IMR-90 (cell line): ENCODE results near the gene PCDHGC5. TPM values are rescaled to one million over a fixed set of nuclear protein-coding genes. Genes with fewer than 3 reads are reported as not detected.
A peak's percentile ranks its signal among the peaks of the same experiment; 100 is the strongest.

Experiments
- ATAC-seq: fragments of 200-7000 bp; cut with Tn5 transposase; 2 replicates; pipeline ENCODE4 v1.9.1; 2020; ENCODE audit warnings: low read depth, mild to moderate bottlenecking, moderate library complexity
- BruUV-seq: library from RNA; stranded (reverse); fragments of 400-500 nt; replicated peaks from 2 replicates; lab custom pipeline; 2021; lab: Mats Ljungman, UMichigan
- CTCF ChIA-PET: fragments of 300-600 bp; formaldehyde crosslinking; extraction: SDS; loops from one replicate; lab custom pipeline; 2021; ENCODE audit warnings: antibody characterized with exemption; lab: Yijun Ruan, JAX
- POLR2A ChIA-PET: fragments of 300-600 bp; sonication (Branson Sonifier 250); formaldehyde crosslinking; loops from one replicate; lab custom pipeline; 2022; ENCODE audit warnings: antibody characterized with exemption; ENCODE audit not compliant: unreplicated experiment; lab: Charles Lee
- DNase-seq: peaks from one replicate; pipeline ENCODE4 v3.0.0; 2013
- H2AFZ ChIP-seq: replicated peaks from 2 replicates; pipeline ENCODE3; 2013; ENCODE audit warnings: low read length, mild to moderate bottlenecking; ENCODE audit not compliant: poor library complexity
- H2AK5ac ChIP-seq: 2 replicates; pipeline ENCODE4 v1.6.1; 2013; ENCODE audit warnings: low read depth, low read length, inconsistent platforms
- H2AK9ac ChIP-seq: replicated peaks from 2 replicates; pipeline ENCODE3; 2013; ENCODE audit warnings: mild to moderate bottlenecking, low read depth, low read length, moderate library complexity; ENCODE audit not compliant: poor library complexity
- H2BK120ac ChIP-seq: 2 replicates; pipeline ENCODE4 v1.6.1; 2013; ENCODE audit warnings: low read depth, low read length, inconsistent platforms
- H2BK15ac ChIP-seq: 3 replicates; pipeline ENCODE4 v1.6.1; 2013; ENCODE audit warnings: low read depth, low read length, inconsistent platforms
- H2BK20ac ChIP-seq: 2 replicates; pipeline ENCODE4 v1.6.1; 2013; ENCODE audit warnings: low read depth, mild to moderate bottlenecking, inconsistent platforms, low read length, moderate library complexity
- H2BK5ac ChIP-seq: 2 replicates; pipeline ENCODE4 v1.6.1; 2013; ENCODE audit warnings: mild to moderate bottlenecking, low read depth, low read length, inconsistent platforms; ENCODE audit not compliant: poor library complexity, severe bottlenecking
- H3K14ac ChIP-seq: replicated peaks from 2 replicates; pipeline ENCODE4 v1.6.1; 2013; ENCODE audit warnings: low read depth, low read length, inconsistent platforms
- H3K18ac ChIP-seq: 2 replicates; pipeline ENCODE4 v1.6.1; 2013; ENCODE audit warnings: low read depth, low read length, control low read depth
- H3K23ac ChIP-seq: 2 replicates; pipeline ENCODE4 v1.6.1; 2013; ENCODE audit warnings: low read depth, low read length, inconsistent platforms
- H3K27ac ChIP-seq: 2 replicates; pipeline ENCODE4 v1.5.1; 2013; ENCODE audit warnings: mild to moderate bottlenecking, control low read depth, low read length; ENCODE audit not compliant: insufficient read depth
- H3K27me3 ChIP-seq: 2 replicates; pipeline ENCODE4 v1.6.1; 2013; ENCODE audit warnings: low read length; ENCODE audit not compliant: control insufficient read depth, insufficient read depth
- H3K36me3 ChIP-seq: 2 replicates; pipeline ENCODE4 v1.6.1; 2013; ENCODE audit warnings: low read length, mixed read lengths; ENCODE audit not compliant: control insufficient read depth, insufficient read depth
- H3K4ac ChIP-seq: 2 replicates; pipeline ENCODE4 v1.6.1; 2013; ENCODE audit warnings: low read depth, low read length, inconsistent platforms
- H3K4me1 ChIP-seq: 2 replicates; pipeline ENCODE4 v1.6.1; 2013; ENCODE audit warnings: low read length, mixed read lengths; ENCODE audit not compliant: control insufficient read depth, insufficient read depth
- H3K4me2 ChIP-seq: 2 replicates; pipeline ENCODE4 v1.6.1; 2013; ENCODE audit warnings: low read depth, mild to moderate bottlenecking, control low read depth, low read length, moderate library complexity
- H3K4me3 ChIP-seq: 2 replicates; pipeline ENCODE4 v1.5.1; 2013; ENCODE audit warnings: low read depth, mild to moderate bottlenecking, control low read depth, low read length, moderate library complexity; ENCODE audit not compliant: insufficient read depth
- H3K56ac ChIP-seq: 2 replicates; pipeline ENCODE4 v1.6.1; 2013; ENCODE audit warnings: low read length, inconsistent platforms; ENCODE audit not compliant: insufficient read depth; ENCODE audit errors: extremely low read depth
- H3K79me1 ChIP-seq, 2 experiments: 2 replicates each; pipeline ENCODE4 v1.6.1; 2013; ENCODE audit warnings: low read length in 2 of 2, inconsistent platforms in 1 of 2, low read depth in 1 of 2
- H3K9ac ChIP-seq: 2 replicates; pipeline ENCODE4 v1.6.1; 2013; ENCODE audit warnings: low read depth, low read length, control low read depth
- H3K9me1 ChIP-seq: 2 replicates; pipeline ENCODE4 v1.6.1; 2013; ENCODE audit warnings: low read length, inconsistent platforms; ENCODE audit not compliant: insufficient read depth
- H3K9me3 ChIP-seq: 2 replicates; pipeline ENCODE4 v1.6.1; 2013; ENCODE audit warnings: low read length; ENCODE audit not compliant: control insufficient read depth, insufficient read depth
- H4K20me1 ChIP-seq: 2 replicates; pipeline ENCODE4 v1.6.1; 2013; ENCODE audit warnings: low read length, inconsistent platforms; ENCODE audit not compliant: insufficient read depth
- H4K5ac ChIP-seq: 2 replicates; pipeline ENCODE4 v1.6.1; 2013; ENCODE audit warnings: mild to moderate bottlenecking, low read depth, low read length, control low read depth
- H4K8ac ChIP-seq, 2 experiments: 2 replicates each; pipeline ENCODE4 v1.6.1; 2013; ENCODE audit warnings: low read depth in 2 of 2, low read length in 2 of 2, control low read depth in 1 of 2, inconsistent platforms in 1 of 2
- H4K91ac ChIP-seq: 2 replicates; pipeline ENCODE4 v1.6.1; 2013; ENCODE audit warnings: low read depth, low read length, inconsistent platforms; ENCODE audit not compliant: insufficient read depth
- POLR2A ChIP-seq: IDR thresholded peaks from 2 replicates; pipeline ENCODE4 v1.6.1; 2012; ENCODE audit warnings: mild to moderate bottlenecking, low read depth, low read length
- WGBS, 2 experiments: methylation state at CpG; one replicate each; pipeline versions ENCODE4 v1.1.5 to v1.1.7; 2013; ENCODE audit warnings: missing lambda C conversion rate in 2 of 2; ENCODE audit not compliant: insufficient read length in 1 of 2; ENCODE audit errors: extremely low coverage in 2 of 2; 5-methylcytosine and 5-hydroxymethylcytosine counted together
- dilution Hi-C: fragments of 300-500 bp; cut with HindIII; formaldehyde crosslinking; loops from one replicate; pipeline ENCODE4 v1.14.3; 2018; ENCODE audit warnings: low sequenced_read_pairs; ENCODE audit not compliant: unreplicated experiment
- in situ Hi-C: fragments of 300-500 bp; cut with MboI; formaldehyde crosslinking; loops from 3 replicates; pipeline ENCODE4 v1.14.3; 2019; ENCODE audit warnings: low sequenced_read_pairs, inconsistent platforms, mixed read lengths
- intact Hi-C: fragments of 100-400 bp; cut with micrococcal nuclease; formaldehyde crosslinking; loops from 2 replicates; pipeline ENCODE4 v1.10.0; 2022
- polyA plus RNA-seq, 3 experiments: library from polyadenylated mRNA; depleted of rRNA; stranded (reverse); fragments of >200 nt; gene quantifications; 2 replicates each; pipeline ENCODE4 v1.2.3, GENCODE V29; 2012; ENCODE audit warnings: low replicate concordance in 1 of 3
- total RNA-seq: library from RNA; depleted of rRNA; stranded (reverse); fragments of >200 nt; gene quantifications from 2 replicates; pipeline ENCODE4 v1.2.3, GENCODE V29; 2012
- TF ChIP-seq, protein P1 (sequence below): conservative IDR thresholded peaks from 2 replicates; pipeline ENCODE4 v1.5.1; 2012; ENCODE audit warnings: mild to moderate bottlenecking, low read depth, low read length, improper control_type of control experiment

PCDHGC5 gene
- total and polyA plus RNA-seq, 2 of the 4 experiments (the other 2 are of a cell fraction) = 2.9 to 3.8 TPM

DNA sequence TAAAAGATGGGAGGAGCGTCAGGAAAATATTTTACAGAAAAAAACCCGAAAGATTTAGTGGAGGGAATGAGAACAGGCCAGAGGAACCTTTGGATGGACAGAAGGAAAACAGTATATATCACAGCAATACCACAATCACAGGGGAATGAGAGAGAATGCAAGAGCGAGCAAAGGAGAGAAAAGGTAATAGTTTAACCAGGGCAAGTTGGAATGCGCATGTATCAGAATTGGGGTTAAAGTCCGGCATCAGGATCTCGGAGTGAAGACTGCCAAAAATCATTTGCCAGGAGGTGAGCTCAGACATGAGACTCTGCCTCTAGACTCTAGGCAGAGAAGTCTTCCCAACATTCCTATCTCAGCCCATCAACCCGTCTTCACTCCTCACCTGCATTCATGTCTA lies 36.8 kb downstream of the PCDHGC5 start:
- Histone ChIP-seq H3K56ac (0 out of 2 replicates have a peak overlapping the region, but pooled peaks have one; percentile 25), H3K23ac (peak overlapping the region; percentile 54; the same call in 1 of the 2 replicates), H2BK20ac (peak overlapping the region; percentile 66), H3K79me1 (peaks cover 0 to 27% of the 10 kb centered on the region in 2 experiments; a peak in 2 of 4 replicates), H3K14ac (peak overlapping the region; percentile 53; the same call in 1 of the 2 replicates), H3K36me3 (no peaks in the 10 kb centered on the region; the same call in none of the 2 replicates), H2BK15ac (no peak overlapping the region; the same call in 2 of the 3 replicates), H2BK120ac (peak overlapping the region; percentile 70), H2AK9ac (no peak overlapping the region), H3K27ac (peak overlapping the region; percentile 83; the same call in 1 of the 2 replicates), H3K9ac (peak overlapping the region; percentile 35), H4K91ac (peak overlapping the region; percentile 54; the same call in 1 of the 2 replicates), H2BK5ac (peak overlapping the region; percentile 61), H4K5ac (peak overlapping the region; percentile 54), H3K4me1 (peaks cover 36% of the 10 kb centered on the region), H3K18ac (peak overlapping the region; percentile 53), H2AFZ (no peak overlapping the region), H3K4ac (peak overlapping the region; percentile 39), H4K8ac (peak overlapping the region in 1 of 2 experiments; percentile 69; a peak in 1 of 4 replicates), H3K27me3 (no peaks in the 10 kb centered on the region), H3K4me2 (peak overlapping the region; percentile 58), H4K20me1 (no peaks in the 10 kb centered on the region), H3K4me3 (no peak overlapping the region), H2AK5ac (peak overlapping the region; percentile 26; the same call in 1 of the 2 replicates), H3K9me3 (no peaks in the 10 kb centered on the region), H3K9me1 (peaks cover 9% of the 10 kb centered on the region)
- CTCF ChIA-PET = interaction anchor here (1.2 to 3.8 kb wide), 6 partner anchors 12 to 113 kb away, joined by 3 to 24 read pairs (median 18); partner anchors contain the start of genes PCDHGA10 and PCDHGA11
- DNase-seq = no peak
- no peak for ATAC-seq
- in situ Hi-C loops (no loop called here), intact Hi-C loops (loop anchor here (2.0 kb wide), 1 partner anchor 95 kb away; the partner anchor contains the start of gene PCDHGA12), dilution Hi-C loops (no loop called here)
- TF ChIP-seq POLR2A = no peak
- TF ChIP-seq, protein P1, sequence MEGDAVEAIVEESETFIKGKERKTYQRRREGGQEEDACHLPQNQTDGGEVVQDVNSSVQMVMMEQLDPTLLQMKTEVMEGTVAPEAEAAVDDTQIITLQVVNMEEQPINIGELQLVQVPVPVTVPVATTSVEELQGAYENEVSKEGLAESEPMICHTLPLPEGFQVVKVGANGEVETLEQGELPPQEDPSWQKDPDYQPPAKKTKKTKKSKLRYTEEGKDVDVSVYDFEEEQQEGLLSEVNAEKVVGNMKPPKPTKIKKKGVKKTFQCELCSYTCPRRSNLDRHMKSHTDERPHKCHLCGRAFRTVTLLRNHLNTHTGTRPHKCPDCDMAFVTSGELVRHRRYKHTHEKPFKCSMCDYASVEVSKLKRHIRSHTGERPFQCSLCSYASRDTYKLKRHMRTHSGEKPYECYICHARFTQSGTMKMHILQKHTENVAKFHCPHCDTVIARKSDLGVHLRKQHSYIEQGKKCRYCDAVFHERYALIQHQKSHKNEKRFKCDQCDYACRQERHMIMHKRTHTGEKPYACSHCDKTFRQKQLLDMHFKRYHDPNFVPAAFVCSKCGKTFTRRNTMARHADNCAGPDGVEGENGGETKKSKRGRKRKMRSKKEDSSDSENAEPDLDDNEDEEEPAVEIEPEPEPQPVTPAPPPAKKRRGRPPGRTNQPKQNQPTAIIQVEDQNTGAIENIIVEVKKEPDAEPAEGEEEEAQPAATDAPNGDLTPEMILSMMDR = no peak
- POLR2A ChIA-PET = no interaction called here
- 80% methylated on average over 3 of the region's 7 CpGs; no CpG with 5 or more reads in 1 of the 2 experiments for WGBS, 2 experiments
- BruUV-seq = no TSS peak
